ENCODE data around the gene KRTAP8-1.

- TF ChIP-seq SP1 (IDR thresholded peaks at IDR 0.05; ENCODE audit: low read depth, low read length) (no peak), CHD2 (IDR thresholded peaks at IDR 0.05; ENCODE audit: borderline replicate concordance, low read depth, low read length) (no peak), CTCF (IDR thresholded peaks at IDR 0.05 in 2 of 3, conservative IDR thresholded peaks at IDR 0.05 in 1 of 3; ENCODE audit: control insufficient read depth in 2 of 3, extremely low read depth in 1 of 3, insufficient read depth in 1 of 3, low read depth in 3 of 3, low read length in 3 of 3) (no peak), CREM (IDR thresholded peaks at IDR 0.05; ENCODE audit: low read depth) (no peak), NR2C2 (IDR thresholded peaks at IDR 0.05; ENCODE audit: borderline replicate concordance, control insufficient read depth, insufficient read length, low read depth) (no peak), EZH2 (IDR thresholded peaks at IDR 0.05; ENCODE audit: borderline replicate concordance, control insufficient read depth, low read depth, low read length) (no peak), STAT1 (conservative IDR thresholded peaks at IDR 0.05) (no peak), KLF5 (IDR thresholded peaks at IDR 0.05; ENCODE audit: partially characterized antibody) (no peak), CHD4 (IDR thresholded peaks at IDR 0.05) (no peak), CEBPZ (IDR thresholded peaks at IDR 0.05; ENCODE audit: low read depth, low read length) (no peak), HDAC2 (IDR thresholded peaks at IDR 0.05) (no peak), SPI1 (IDR thresholded peaks at IDR 0.05; ENCODE audit: borderline replicate concordance, insufficient read depth, low read depth, low read length) (no peak), NFYB (IDR thresholded peaks at IDR 0.05; ENCODE audit: insufficient read depth, low read depth, low read length) (no peak), ZBTB40 (IDR thresholded peaks at IDR 0.05; ENCODE audit: borderline replicate concordance) (no peak)
These were observed 33.8 kb downstream of the KRTAP8-1 start for GRCh38 chr21:30779249-30779648.
